HepG2 (cell line): ENCODE data around the gene PRDM11. TPM values are rescaled to one million over a fixed set of nuclear protein-coding genes. Genes with fewer than 3 reads are reported as not detected.
A peak's percentile ranks its signal among the peaks of the same experiment; 100 is the strongest.

Experiments used
- ATAC-seq: fragments of 200-7000 bp; cut with Tn5 transposase; 3 replicates; pipeline ENCODE4 v1.9.1; 2020; ENCODE audit warnings: mild to moderate bottlenecking, moderate library complexity
- BruUV-seq: library from RNA; stranded (reverse); fragments of 400-500 nt; replicated peaks from 2 replicates; lab custom pipeline; 2021; lab: Mats Ljungman, UMichigan
- CTCF ChIA-PET: fragments of 300-600 bp; formaldehyde crosslinking; extraction: SDS; loops from one replicate; lab custom pipeline; 2021; ENCODE audit warnings: low total read pairs, inconsistent platforms, low intra/inter-chr PET ratio; lab: Yijun Ruan, JAX
- POLR2A ChIA-PET: fragments of 350-600 bp; sonication (Branson Sonifier 250); formaldehyde crosslinking; loops from one replicate; lab custom pipeline; 2020; ENCODE audit warnings: antibody characterized with exemption, inconsistent platforms; lab: Yijun Ruan, JAX
- DNase-seq: peaks from one replicate; pipeline ENCODE4 v3.0.0-alpha.2; 2015; ENCODE audit warnings: low spot score
- FAIRE-seq: peaks from 3 replicates; lab custom pipeline; 2011; peaks lifted over from hg19 to GRCh38; lab: Jason Lieb, UNC
- H2AFZ ChIP-seq: one replicate; pipeline ENCODE4 v1.6.1; 2011; ENCODE audit warnings: low read length, inconsistent platforms
- H3K27ac ChIP-seq: fragments of 300-600 bp; 3 replicates; pipeline ENCODE4 v1.8.0; 2011; ENCODE audit warnings: mixed run types, mild to moderate bottlenecking, mixed read lengths, low read length, inconsistent platforms; ENCODE audit not compliant: insufficient read depth; ENCODE audit errors: extremely low read length
- H3K27me3 ChIP-seq, 2 experiments: fragments of 200-600 bp in 1 of 2; 2 replicates in 1 of 2; 3 replicates in 1 of 2; pipeline versions ENCODE4 v1.6.0 to v1.8.0; 2011; ENCODE audit warnings: low read length in 2 of 2, mild to moderate bottlenecking in 2 of 2, moderate library complexity in 2 of 2, inconsistent platforms in 1 of 2; ENCODE audit not compliant: insufficient read depth in 2 of 2, control insufficient read depth in 1 of 2
- H3K36me3 ChIP-seq, 2 experiments: fragments of 200-600 bp in 1 of 2; replicated peaks in 1 of 2; 2 replicates in 1 of 2; 3 replicates in 1 of 2; pipeline versions ENCODE4 v1.5.1 to v1.8.0; 2011; ENCODE audit warnings: low read length in 2 of 2, inconsistent platforms in 1 of 2; ENCODE audit not compliant: insufficient read depth in 2 of 2, control insufficient read depth in 1 of 2
- H3K4me1 ChIP-seq: 2 replicates; pipeline ENCODE4 v1.5.1; 2012; ENCODE audit warnings: low read length, inconsistent platforms; ENCODE audit not compliant: insufficient read depth
- H3K4me2 ChIP-seq: 2 replicates; pipeline ENCODE4 v1.6.0; 2011; ENCODE audit warnings: low read depth, low read length, inconsistent platforms
- H3K4me3 ChIP-seq, 3 experiments: fragments of 200-600 bp in 1 of 3; sonication (generic), shearing (Covaris generic) in 1 of 3; replicated peaks in 1 of 3; 2 replicates each; pipeline ENCODE4 v1.5.1; 2011 to 2016; ENCODE audit warnings: low read length in 3 of 3, inconsistent platforms in 2 of 3, low read depth in 2 of 3, mild to moderate bottlenecking in 2 of 3, control low read depth in 1 of 3, mixed read lengths in 1 of 3; ENCODE audit not compliant: insufficient read depth in 1 of 3
- H3K79me2 ChIP-seq: one replicate; pipeline ENCODE4 v1.6.1; 2011; ENCODE audit warnings: low read length, inconsistent platforms; ENCODE audit not compliant: insufficient read depth
- H3K9ac ChIP-seq: 2 replicates; pipeline ENCODE4 v1.6.0; 2011; ENCODE audit warnings: mild to moderate bottlenecking, low read depth, low read length, inconsistent platforms; ENCODE audit not compliant: insufficient read depth
- H3K9me3 ChIP-seq: 2 replicates; pipeline ENCODE4 v1.5.1; 2012; ENCODE audit warnings: mild to moderate bottlenecking, low read length
- H4K20me1 ChIP-seq: 2 replicates; pipeline ENCODE4 v1.6.0; 2011; ENCODE audit warnings: inconsistent platforms, mild to moderate bottlenecking, low read length, moderate library complexity; ENCODE audit not compliant: insufficient read depth
- DNMT3B ChIP-seq: conservative IDR thresholded peaks from 2 replicates; pipeline ENCODE4 v1.6.1; 2016; ENCODE audit warnings: missing biosample characterization, control low read depth
- HMGXB3 ChIP-seq: sonication (generic); formaldehyde crosslinking; IDR thresholded peaks from 2 replicates; pipeline ENCODE4 v1.4.0; 2020; ENCODE audit warnings: missing genetic modification reagents, borderline replicate concordance
- MTA3 ChIP-seq: sonication (generic); formaldehyde crosslinking; IDR thresholded peaks from 2 replicates; pipeline ENCODE4 v1.4.0; 2020; ENCODE audit warnings: missing genetic modification reagents
- PTBP1 ChIP-seq: fragments of 200-400 bp; formaldehyde crosslinking; IDR thresholded peaks from 2 replicates; pipeline ENCODE4 v1.6.1; 2018; ENCODE audit warnings: low read length, low read depth; ENCODE audit not compliant: poor library complexity, severe bottlenecking
- STAG1 ChIP-seq: sonication (generic); formaldehyde crosslinking; IDR thresholded peaks from 2 replicates; pipeline ENCODE4 v1.4.0; 2020; ENCODE audit warnings: missing genetic modification reagents
- TCF7 ChIP-seq: sonication (generic); IDR thresholded peaks from 2 replicates; pipeline ENCODE4 v1.6.1; 2016; ENCODE audit warnings: antibody characterized with exemption, low read depth
- TERF1 ChIP-seq: sonication (generic); formaldehyde crosslinking; IDR thresholded peaks from 2 replicates; pipeline ENCODE4 v1.8.0; 2022; ENCODE audit warnings: mild to moderate bottlenecking, missing genetic modification reagents, moderate library complexity
- TGIF2 ChIP-seq: IDR thresholded peaks from 2 replicates; pipeline ENCODE4 v1.6.1; 2016; ENCODE audit warnings: control low read depth, missing compliant biosample characterization
- ZNF251 ChIP-seq: sonication (generic); formaldehyde crosslinking; IDR thresholded peaks from 2 replicates; pipeline ENCODE4 v1.9.0; 2021; ENCODE audit warnings: mild to moderate bottlenecking, missing genetic modification reagents
- ZNF350 ChIP-seq: sonication (generic); formaldehyde crosslinking; IDR thresholded peaks from 2 replicates; pipeline ENCODE4 v1.4.0; 2020; ENCODE audit warnings: mild to moderate bottlenecking, low read depth, missing genetic modification reagents, borderline replicate concordance
- ZNF792 ChIP-seq: IDR thresholded peaks from 2 replicates; pipeline ENCODE4 v1.6.1; 2016
- WGBS: methylation state at CpG from one replicate; pipeline ENCODE4 v1.1.6; 2017; ENCODE audit warnings: low lambda C conversion rate; 5-methylcytosine and 5-hydroxymethylcytosine counted together
- in situ Hi-C: cut with HindIII; loops from 2 replicates; pipeline ENCODE4 v1.10.0; 2017; ENCODE audit warnings: low pct_unique_long_range_greater_than_20kb; ENCODE audit not compliant: extremely low pct_ligation_motif_present
- intact Hi-C: fragments of 100-400 bp; cut with micrococcal nuclease; formaldehyde crosslinking; loops from one replicate; pipeline ENCODE4 v1.10.0; 2022; ENCODE audit not compliant: unreplicated experiment
- polyA plus RNA-seq, 8 experiments: library from polyadenylated mRNA; depleted of rRNA in 3 of 8; stranded (reverse) in 7 of 8; unstranded in 1 of 8; fragments of >200 nt; fragmentation: Illumina TruSeq in 4 of 8; extraction: Trizol in 4 of 8; gene quantifications; 2 replicates each; pipeline versions ENCODE4 v1.2.1 to v1.2.3, GENCODE V29; 2011 to 2016; ENCODE audit warnings: low read depth in 4 of 8, missing spikeins in 1 of 8, mixed read lengths in 1 of 8; ENCODE audit not compliant: insufficient read depth in 1 of 8
- total RNA-seq, 5 experiments: library from RNA; depleted of rRNA; stranded (reverse); fragments of >200 nt; fragmentation: Illumina TruSeq; extraction: Trizol; gene quantifications; 2 replicates each; pipeline ENCODE4 v1.2.3, GENCODE V29; 2016; ENCODE audit warnings: low read depth in 1 of 5

The PRDM11 gene
- total and polyA plus RNA-seq, 2 of the 13 experiments (the other 11 are each of a cell fraction or from before 2014, with no cell fraction given), result 3.4 to 4.7 TPM

GRCh38 chr11:45107029-45107428 is 39.4 kb upstream of the PRDM11 start (continued):
- TF ChIP-seq HMGXB3 (no peak), MTA3 (CRISPR knock-in tag) (no peak), TGIF2 (CRISPR knock-in tag) (no peak), ZNF792 (CRISPR knock-in tag) (peak; percentile 75; the same call in 1 of the 2 replicates)
- TF ChIP-seq, all 625 proteins: peak for 3

GRCh38 chr11:45108070-45109064 is 38.1 kb upstream of the PRDM11 start:
- no peak overlapping the region for H3K27ac ChIP-seq
- TF ChIP-seq TERF1 (CRISPR knock-in tag) (no peak), DNMT3B (no peak), PTBP1 (no peak), HMGXB3 (no peak), TCF7 (no peak), STAG1 (CRISPR knock-in tag) (no peak), ZNF350 (CRISPR knock-in tag) (no peak), ZNF251 (CRISPR knock-in tag) (no peak)

More at GRCh38 chr11:45108070-45109064, 38.1 kb upstream of the PRDM11 start:
- intact Hi-C loops, result no loop called here
- DNase-seq, result no peak
- Histone ChIP-seq H3K79me2 (no peaks in the 10 kb centered on the region), H4K20me1 (no peaks in the 10 kb centered on the region), H3K9me3 (no peaks in the 10 kb centered on the region), H3K4me2 (no peak overlapping the region), H3K4me3 (no peak overlapping the region), H3K9ac (no peak overlapping the region), H3K4me1 (peaks cover 11% of the 10 kb centered on the region), H3K36me3 (no peaks in the 10 kb centered on the region), H3K27me3 (peaks cover 0 to 4% of the 10 kb centered on the region in 2 experiments; a peak in 2 of 5 replicates), H2AFZ (no peak overlapping the region)
- CTCF ChIA-PET, result no interaction called here
- no TSS peak for BruUV-seq
- no peak for ATAC-seq
- POLR2A ChIA-PET, result no interaction called here
- in situ Hi-C loops, result loop anchor here (5.0 to 10.0 kb wide), 2 partner anchors 171 to 216 kb away; no protein-coding TSS in a partner anchor
- no peak for FAIRE-seq
- 56% methylated on average over 10 of the region's 14 CpGs for WGBS
